T follicular helper cell (primary cell): ENCODE measurements around the gene COL27A1.

Experiments
- DNase-seq: peaks from one replicate; pipeline ENCODE4 v3.0.0-alpha.2; 2020; ENCODE audit warnings: low read depth

The COL27A1 gene

GRCh38 chr9:114168281-114169028, 13.1 kb downstream of the COL27A1 start:
- DNase-seq, result no peak

DNA sequence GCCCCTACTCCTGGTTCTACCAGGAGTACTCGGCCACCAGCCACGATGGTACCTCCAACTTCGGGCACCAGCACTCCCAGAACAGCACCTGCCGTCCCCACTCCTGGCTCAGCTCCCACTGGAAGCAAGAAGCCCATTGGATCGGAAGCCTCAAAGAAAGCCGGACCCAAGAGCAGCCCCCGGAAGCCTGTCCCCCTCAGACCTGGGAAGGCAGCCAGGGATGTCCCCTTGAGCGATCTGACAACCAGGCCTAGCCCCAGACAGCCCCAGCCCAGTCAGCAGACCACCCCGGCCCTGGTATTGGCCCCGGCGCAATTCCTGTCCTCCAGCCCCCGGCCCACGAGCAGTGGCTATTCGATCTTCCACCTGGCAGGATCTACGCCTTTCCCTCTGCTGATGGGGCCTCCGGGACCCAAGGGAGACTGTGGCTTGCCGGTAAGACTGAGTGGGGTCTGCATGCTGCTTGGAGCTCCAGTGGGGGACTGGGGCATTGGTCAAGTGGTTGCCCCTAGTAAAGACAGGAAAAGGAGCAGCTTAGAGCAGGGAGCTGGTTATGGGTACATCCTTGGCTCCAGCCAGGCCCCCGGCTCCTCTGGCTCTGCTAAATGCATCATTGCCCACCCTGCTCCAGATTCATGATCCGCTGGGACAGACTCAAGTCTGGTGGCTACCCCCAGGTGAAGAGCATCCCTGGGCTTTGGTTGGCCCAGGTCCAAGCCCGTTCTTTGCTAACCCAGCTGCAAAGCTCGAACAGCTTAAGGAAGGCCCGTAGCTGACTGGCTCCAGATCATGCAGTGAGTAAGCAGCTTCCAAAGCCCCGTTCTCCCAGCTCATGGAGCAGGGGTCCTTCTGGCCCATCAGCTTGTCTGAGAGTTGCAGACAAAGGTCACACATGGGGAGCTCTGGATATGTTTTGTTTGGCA, 14.0 kb downstream of the COL27A1 start:
- DNase-seq, result no peak

DNA sequence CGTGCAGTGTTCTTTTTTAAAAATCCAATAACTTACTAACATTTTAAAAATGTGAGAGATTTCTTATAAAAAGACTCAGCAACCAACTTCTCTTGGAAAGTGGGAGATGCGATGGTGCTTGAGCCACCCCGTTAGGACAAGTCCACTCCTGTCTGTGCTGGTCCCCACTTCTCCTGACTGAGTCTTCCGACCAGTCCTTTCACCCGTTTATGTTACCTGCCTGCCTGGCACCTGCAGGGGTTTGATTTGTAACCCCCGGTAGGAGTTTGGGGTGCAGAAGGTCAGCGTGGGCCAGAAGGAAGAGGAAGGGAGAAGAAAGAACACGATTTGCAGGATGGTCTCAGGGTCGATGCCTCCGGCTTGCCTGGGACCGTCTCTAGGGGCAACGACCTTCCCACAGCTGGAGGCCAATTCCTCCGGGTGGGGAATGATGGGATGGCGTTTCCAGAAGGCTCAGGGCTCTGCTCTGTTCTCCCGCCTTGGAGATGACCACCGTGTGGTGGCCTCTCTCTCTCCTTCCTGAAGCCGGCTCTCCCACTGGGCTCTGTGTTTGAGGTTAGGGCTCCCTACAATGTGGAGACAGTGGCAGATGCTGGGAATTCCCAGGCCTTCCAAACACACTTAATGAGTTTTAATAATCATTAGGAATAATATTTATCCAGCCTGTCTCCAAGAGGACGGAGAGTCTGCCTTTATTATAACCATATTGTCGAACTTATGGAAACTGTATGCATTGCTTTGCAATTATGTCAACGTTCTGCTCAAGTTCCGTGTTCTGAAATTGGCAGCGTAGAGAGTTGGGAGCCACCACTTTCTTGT, 14.8 kb downstream of the COL27A1 start:
- no peak for DNase-seq

DNA sequence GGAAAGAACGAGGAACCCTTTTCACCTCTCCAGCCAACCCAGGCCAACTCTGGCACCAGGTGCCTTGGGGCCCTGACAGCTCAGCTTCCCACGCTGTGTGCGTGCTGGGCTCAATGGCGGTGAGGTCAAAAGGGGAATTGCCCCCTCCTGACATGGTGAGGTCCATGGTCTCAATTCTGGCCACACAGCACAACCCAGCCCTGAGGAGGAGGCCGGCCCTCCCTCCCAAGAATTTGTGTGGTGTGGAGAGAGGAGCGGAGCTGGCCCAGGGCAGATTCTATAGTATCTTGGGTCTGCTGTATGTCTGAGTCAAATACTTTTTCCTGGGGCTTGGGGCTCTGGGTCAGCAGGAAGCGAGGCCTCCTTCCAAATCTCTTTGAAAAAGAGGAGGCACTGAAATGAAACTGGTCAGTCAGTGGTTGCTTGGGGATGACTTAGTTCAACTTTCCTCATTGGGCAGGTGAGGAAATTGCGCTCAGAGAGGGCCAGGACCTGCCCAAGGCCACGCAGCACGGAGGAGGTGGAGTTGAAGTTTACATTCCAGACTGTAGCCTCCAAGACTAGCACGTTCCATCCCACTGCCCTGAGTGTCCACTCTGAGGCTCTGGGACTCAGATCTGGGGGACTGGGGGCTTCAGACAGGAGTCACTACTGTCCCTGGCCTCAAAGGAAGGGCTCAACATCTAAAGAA, 15.6 kb downstream of the COL27A1 start:
- DNase-seq, result no peak

DNA sequence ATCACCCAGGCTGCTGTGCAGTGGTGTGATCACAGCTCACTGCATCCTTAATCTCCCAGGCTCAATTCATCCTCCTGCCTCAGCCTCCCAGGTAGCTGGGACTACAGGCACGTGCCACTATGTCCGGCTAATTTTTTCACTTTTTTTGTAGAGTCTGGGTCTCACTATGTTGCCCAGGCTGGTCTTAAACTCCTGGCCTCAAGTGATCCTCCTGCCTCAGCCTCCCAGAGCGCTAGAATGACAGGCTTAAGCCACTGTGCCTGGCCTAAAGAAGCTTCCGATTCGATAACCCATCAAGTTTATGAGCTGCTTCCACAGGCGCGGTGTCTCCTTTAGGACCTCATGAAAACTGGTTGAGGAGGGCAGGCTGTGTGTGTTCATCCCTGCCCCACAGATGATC, 16.2 kb downstream of the COL27A1 start:
- no peak for DNase-seq

DNA sequence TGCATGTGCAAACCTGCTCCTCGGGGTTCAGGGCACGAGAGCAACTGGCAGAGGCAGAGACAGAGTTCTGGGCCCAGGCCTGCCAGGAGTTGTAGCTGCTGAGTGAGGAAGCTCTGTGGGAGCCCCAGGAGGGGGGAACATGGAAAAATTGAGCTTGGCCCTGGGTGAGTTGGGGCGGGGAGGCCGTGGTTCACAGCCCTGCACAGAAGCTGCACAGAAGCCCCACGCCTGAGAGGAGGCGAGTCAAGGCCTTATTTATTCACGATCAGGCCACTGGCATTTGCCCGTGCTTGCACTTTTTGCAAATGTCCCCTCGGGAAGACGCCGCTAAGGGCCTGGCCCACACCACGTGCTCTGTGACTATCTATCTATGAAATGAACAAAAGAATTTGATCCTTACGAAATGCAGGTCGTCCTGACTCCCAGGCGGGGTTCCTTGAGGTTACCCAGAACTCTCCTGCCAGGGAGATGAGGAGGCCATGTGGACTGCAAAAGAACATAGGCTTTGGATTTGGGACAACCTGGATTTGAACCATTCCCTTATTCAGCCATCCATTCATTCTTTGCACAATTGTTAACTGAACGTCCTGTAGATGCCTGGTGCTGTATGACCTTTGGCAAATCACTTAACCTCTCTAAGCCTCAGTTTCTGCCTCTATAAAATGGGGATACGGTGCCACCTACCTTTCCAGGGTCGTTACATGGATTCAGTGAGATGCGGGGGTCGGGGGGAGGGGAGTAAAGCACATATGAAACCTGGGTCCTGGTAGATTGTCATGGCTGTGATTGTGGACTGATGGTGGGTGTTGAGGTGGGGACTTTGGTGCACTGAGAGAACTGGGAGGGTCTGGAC, 17.9 kb downstream of the COL27A1 start:
- no peak for DNase-seq

GRCh38 chr9:114174557-114174875, 19.2 kb downstream of the COL27A1 start:
- no peak for DNase-seq

DNA sequence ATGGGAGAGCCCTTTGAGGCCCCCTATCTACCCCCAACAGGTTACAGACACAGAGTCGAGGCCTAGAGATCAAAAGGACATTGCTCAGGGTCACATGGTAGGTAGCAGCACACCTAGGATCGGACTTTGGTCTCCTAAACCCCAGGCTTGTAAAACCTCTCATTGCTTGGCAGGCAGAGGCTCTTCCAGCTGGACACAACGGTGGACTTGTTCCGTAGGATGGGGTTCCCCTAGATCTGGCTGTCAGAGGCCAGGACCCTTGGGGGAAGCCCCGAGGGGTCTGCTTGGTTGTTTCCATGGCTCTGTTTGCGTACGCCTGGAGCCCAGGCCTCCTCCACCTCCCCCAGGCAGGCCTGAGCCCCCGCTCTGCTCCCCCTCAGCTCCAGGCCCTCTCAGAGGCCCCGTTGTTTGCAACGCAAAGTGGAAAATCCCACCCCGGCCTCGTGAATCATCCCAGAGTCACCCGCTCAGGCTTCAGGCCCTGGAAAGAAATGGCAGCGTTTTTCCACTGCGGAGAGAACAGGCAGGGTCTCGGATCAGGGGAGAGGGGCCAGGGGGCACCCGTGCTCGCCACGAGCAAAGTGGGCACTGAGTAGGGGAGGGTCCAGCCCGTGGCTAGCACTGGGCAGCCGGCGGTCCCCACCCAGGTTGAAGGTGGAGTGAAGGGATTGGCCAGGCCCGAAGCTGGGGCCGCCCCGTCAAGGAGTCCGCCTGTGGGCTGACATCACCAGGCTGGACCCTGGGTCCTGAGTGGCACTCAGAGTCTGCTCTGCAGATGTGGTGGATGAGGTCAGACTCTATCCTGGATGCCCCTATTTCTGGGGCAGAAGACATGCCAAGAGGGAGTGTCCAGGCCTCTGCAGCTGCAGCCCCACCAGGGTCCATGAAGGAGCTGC, 19.8 kb downstream of the COL27A1 start:
- DNase-seq, result no peak

DNA sequence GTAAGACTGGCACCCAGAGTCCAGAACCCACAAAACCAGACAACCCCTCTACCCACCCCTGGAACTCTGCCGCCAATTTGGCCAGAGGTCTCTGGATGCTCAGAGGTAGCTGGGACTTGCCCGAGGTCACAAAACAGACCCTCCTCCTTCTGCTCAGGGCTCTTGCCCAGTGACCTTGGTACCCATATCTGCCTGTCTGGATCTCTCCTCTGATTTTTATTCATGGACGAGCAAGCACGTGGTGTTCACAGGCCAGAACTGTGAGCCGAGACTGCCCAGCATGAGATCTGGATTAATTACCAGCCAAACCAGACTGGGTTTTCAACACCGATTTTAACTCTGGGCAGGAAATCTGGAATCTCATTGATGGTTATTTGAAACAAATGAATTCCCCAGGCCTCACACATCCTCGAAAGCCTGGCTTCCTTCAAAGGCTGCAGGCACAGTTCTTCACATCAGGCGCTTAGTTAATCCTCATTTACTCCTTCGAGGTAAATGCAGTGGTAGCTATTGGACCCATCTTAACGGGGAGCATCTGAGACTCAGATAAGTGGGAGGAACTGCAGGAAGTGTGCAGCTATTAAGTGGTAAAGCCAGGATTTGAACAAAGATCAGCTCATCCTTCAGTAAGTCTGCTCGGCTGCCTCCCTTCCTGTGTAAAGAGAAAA, 21.4 kb downstream of the COL27A1 start:
- no peak for DNase-seq

GRCh38 chr9:114177423-114178064, 22.2 kb downstream of the COL27A1 start:
- no peak for DNase-seq

- no peak for DNase-seq
Observed at GRCh38 chr9:114178076-114178475, 22.7 kb downstream of the COL27A1 start.

- DNase-seq, result no peak
Observed at GRCh38 chr9:114178756-114179450, 23.6 kb downstream of the COL27A1 start.

GRCh38 chr9:114179516-114179915, 24.2 kb downstream of the COL27A1 start:
- DNase-seq, result no peak

DNA sequence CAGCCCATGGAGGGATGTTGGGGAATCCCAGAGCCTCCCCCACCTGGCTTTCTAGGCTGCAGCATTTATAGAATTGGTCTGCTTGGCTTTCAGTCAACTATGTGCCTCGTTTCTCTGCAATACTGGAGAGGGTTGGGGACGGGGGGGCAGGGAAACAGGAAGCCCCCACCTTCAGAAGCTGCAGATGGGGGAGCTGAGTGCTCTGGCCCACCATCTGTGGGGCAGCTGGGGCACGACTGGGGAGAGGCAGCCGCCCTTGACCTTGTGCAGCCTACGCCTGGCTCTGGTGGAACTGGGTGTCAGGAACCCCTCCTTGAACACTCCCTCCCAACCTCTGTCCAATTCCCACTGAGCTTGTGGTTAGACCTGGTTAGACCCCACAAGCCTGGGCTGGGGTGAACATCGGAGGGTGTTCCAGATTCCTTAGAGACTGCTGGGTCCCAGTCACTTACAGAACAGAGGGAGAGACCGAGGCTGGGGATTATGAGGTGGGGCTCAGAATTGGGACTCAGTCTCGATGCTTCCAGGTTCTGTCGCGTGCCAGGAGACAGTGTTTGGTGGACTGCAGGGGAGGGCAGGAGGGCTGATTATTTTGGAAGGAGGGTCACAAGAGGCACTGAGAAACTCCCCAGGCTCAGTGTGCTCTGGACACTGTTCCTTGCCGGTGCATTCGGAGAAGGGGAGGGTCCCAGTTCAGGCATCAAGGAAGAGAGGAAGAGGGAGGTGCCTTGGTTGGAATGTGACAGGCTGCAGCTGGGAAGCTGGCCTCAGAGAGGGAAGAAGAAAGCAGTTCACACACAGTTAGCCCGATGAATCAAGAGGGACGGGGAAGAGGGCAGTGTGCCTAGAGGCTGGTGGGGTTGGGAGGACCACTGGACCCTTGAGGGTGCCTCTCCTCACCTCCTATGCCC, 25.6 kb downstream of the COL27A1 start:
- no peak for DNase-seq

DNA sequence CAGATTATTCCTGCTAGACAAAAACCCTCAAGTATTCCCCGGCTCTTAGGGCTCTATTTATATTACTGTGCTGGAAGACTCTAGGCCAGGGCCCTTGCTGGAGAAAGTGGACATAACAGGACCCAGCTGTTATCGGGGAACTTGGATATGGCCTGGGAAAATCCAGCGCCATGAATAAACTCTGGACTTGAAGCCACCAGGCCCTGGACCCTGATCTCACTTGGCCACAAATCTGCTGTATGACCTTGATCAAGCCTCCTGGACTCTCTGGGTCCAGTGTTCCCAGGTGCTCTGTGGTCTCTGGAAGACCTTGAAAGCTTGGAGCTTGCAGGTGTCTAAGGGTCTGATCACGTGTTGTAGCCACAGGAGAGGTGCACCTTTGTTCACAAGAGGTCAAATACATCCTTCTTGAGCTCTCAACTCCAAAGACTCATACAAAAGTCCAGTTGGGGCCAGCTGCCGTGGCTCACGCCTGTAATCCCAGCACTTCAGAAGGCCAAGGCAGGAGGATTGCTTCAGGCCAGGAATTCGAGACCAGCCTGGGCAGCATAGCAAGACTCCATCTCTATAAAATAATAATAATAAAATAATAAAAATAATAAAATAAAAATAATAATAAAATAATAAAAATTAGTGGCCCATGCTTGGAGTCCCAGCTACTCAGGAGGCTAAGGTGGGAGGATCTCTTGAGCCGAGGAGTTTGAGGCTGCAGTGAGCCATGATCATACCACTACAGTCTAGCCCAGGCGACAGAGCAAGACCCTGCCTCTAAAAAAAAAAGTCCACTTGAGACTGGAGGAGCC, 26.5 kb downstream of the COL27A1 start:
- DNase-seq, result no peak

- no peak for DNase-seq
Observed at GRCh38 chr9:114183006-114183405, 27.7 kb downstream of the COL27A1 start.
